NB4 (cell line): ENCODE data around the gene TIMP1.
"Not testable (repeated sequence)": the region's sequence is repeated elsewhere in the genome, so short reads cannot be mapped to it uniquely, and the experiment has no call there.

Experiments
- DNase-seq: peaks from one replicate; pipeline ENCODE4 v3.0.0; 2010; ENCODE audit warnings: low read depth
- H3K4me3 ChIP-seq: one replicate; pipeline ENCODE4 v1.5.1; 2011; ENCODE audit warnings: mild to moderate bottlenecking, low read depth, low read length, moderate library complexity
- CTCF ChIP-seq: IDR thresholded peaks from one replicate; pipeline ENCODE4 v1.5.1; 2012; ENCODE audit warnings: low read depth, low read length
- MYC ChIP-seq: IDR thresholded peaks from 2 replicates; pipeline ENCODE4 v1.6.1; 2011; ENCODE audit warnings: low read depth, low read length
- POLR2A ChIP-seq: IDR thresholded peaks from 2 replicates; pipeline ENCODE4 v1.6.1; 2011; ENCODE audit warnings: mild to moderate bottlenecking; ENCODE audit not compliant: insufficient read length; ENCODE audit errors: extremely low read depth
- TF ChIP-seq, protein P1 (sequence below): IDR thresholded peaks from 2 replicates; pipeline ENCODE4 v1.6.1; 2011; ENCODE audit warnings: low read depth, low read length

TIMP1 gene

GRCh38 chrX:47590984-47591383 lies 8.7 kb downstream of the TIMP1 start:
- H3K4me3 ChIP-seq = no peak overlapping the region
- DNase-seq = no peak
- TF ChIP-seq POLR2A = no peak
- TF ChIP-seq CTCF = no peak
- TF ChIP-seq MYC = no peak
- TF ChIP-seq, protein P1, sequence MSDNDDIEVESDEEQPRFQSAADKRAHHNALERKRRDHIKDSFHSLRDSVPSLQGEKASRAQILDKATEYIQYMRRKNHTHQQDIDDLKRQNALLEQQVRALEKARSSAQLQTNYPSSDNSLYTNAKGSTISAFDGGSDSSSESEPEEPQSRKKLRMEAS = no peak

DNA sequence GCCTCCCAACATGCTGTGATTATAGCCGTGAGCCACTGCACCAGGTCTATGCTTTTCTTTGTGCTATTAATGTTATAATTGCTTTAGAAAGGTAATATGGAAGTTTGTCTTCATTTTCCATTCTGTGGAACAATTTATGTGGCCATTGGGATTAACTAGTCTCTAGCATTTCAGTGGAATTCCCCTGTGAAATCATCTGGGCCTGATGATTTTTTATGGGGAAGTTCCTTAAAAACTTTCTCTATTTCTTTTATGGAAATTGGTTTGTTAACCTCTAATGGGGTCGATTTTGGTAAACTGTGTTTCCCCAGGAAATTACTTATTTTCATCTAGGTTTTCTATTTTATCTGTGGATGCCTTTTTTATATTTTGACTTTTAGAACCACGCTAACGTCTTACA lies 11.3 kb downstream of the TIMP1 start:
- TF ChIP-seq CTCF = no peak
- no peak for TF ChIP-seq POLR2A
- TF ChIP-seq, protein P1 = no peak
- no peak for TF ChIP-seq MYC
- no peak for DNase-seq
- no peak overlapping the region for H3K4me3 ChIP-seq

- no peak for TF ChIP-seq CTCF
- TF ChIP-seq, protein P1 = no peak
- TF ChIP-seq POLR2A = no peak
- no peak for TF ChIP-seq MYC
- H3K4me3 ChIP-seq = no peak overlapping the region
- DNase-seq = no peak
Measured at GRCh38 chrX:47595716-47596251, 13.5 kb downstream of the TIMP1 start.

DNA sequence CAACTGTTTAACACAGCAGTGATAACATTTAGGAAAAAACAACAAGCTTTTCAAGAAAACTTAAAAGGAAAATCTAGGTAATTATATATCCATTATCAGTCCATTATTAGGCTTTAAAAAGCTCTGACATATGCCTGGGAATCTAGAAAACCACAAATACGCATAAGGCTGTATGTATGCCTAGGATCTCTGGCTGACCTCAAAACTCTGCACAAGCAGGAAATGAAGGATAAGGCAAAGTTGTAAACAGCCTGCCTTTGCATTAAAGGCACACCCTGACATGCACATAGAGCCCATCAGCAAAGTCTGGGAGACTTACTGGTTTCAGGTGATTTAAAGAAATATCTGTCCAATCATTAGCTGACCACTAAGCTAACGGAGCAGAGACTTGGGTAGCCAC lies 14.0 kb downstream of the TIMP1 start:
- no peak overlapping the region for H3K4me3 ChIP-seq
- TF ChIP-seq, protein P1 = no peak
- DNase-seq = no peak

DNA sequence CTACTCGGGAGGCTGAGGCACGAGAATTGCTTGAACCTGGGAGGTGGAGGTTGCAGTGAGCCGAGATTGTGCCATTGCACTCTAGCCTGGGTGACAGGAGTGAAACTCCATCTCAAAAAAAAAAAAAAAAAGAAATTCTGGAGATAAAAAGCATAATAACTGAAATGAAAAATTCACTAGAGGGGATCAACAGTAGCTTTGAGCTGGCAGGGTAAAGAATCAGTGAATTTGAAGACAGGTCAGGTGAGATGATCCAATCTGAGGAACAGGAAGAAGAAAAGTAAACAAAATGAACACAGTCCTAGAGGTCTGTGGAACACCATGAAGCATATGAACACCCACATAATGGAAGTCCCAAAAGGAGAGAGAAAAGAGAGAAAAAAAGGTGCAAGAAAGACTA lies 15.0 kb downstream of the TIMP1 start:
- TF ChIP-seq CTCF (no peak), MYC (no peak), POLR2A (no peak)
- TF ChIP-seq, protein P1 = no peak
- H3K4me3 ChIP-seq = no peak overlapping the region
- DNase-seq = no peak

GRCh38 chrX:47603125-47603524 lies 20.9 kb downstream of the TIMP1 start:
- not testable (repeated sequence) for DNase-seq, H3K4me3 ChIP-seq

DNA sequence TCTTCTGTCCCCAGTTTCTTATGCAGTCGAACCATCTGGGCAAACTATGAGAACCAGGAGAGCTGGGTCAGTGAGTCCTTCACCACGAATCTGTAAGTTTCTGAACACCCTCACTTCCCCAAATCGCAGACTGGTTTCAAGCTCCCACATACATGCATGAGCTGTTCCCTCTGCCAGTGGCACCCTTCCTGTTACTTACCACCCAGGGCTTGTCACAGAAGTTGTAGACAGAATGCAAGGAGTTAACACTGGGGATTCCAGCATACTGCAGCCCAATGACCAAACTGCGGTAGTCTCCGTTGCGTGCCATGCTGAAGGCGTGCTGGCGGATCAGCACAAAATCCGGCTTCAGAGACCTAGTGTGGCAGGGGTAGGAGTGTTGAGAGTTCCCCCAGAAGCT lies 22.8 kb downstream of the TIMP1 start:
- no peak for TF ChIP-seq CTCF
- H3K4me3 ChIP-seq = no peak overlapping the region
- DNase-seq = peak; percentile 69
